Breast epithelium (tissue), 4 donors: Measurements from ENCODE around the gene PLD1. TPM values are rescaled to one million over a fixed set of nuclear protein-coding genes. Genes with fewer than 3 reads are reported as not detected.

ENCODE experiments used
- DNase-seq, 2 donors: peaks; one replicate each; pipeline ENCODE4 v3.0.0-alpha.2; 2019; ENCODE audit warnings: low spot score in 2 of 2
- H3K27ac ChIP-seq, 2 donors: fragments of 200-600 bp; sonication (generic) in 1 of 2; one replicate each; pipeline ENCODE4 v1.5.1; 2016 to 2019; ENCODE audit warnings: mild to moderate bottlenecking in 1 of 2
- H3K27me3 ChIP-seq, 2 donors: fragments of 200-600 bp; sonication (generic) in 1 of 2; one replicate each; pipeline versions ENCODE4 v1.5.1 to v1.6.0; 2017 to 2019; ENCODE audit warnings: control low read depth in 1 of 2, mild to moderate bottlenecking in 1 of 2
- H3K36me3 ChIP-seq: fragments of 200-600 bp; one replicate; pipeline ENCODE4 v1.5.1; 2019
- H3K4me1 ChIP-seq, 2 donors: fragments of 200-600 bp; sonication (generic); one replicate each; pipeline ENCODE4 v1.5.1; 2016 to 2019; ENCODE audit warnings: control low read depth in 1 of 2
- H3K4me3 ChIP-seq, 3 donors: fragments of 200-600 bp; sonication (generic); 1 replicate in 2 of 3; 2 replicates in 1 of 3; pipeline ENCODE4 v1.5.1; 2016 to 2019; ENCODE audit warnings: mild to moderate bottlenecking in 3 of 3, moderate library complexity in 2 of 3
- H3K9me3 ChIP-seq, 2 donors: fragments of 200-600 bp; sonication (generic) in 1 of 2; one replicate each; pipeline ENCODE4 v1.5.1; 2016 to 2019; ENCODE audit warnings: control low read depth in 1 of 2
- POLR2A ChIP-seq: fragments of 450-650 bp; IDR thresholded peaks from one replicate; pipeline ENCODE4 v1.6.1; 2016; ENCODE audit warnings: antibody characterized with exemption, mild to moderate bottlenecking, moderate library complexity
- POLR2AphosphoS5 ChIP-seq, 3 donors: sonication (generic); formaldehyde crosslinking; IDR thresholded peaks; one replicate each; pipeline ENCODE4 v1.6.1; 2017; ENCODE audit warnings: antibody characterized with exemption in 3 of 3
- intact Hi-C: fragments of 100-400 bp; cut with DNase I; formaldehyde crosslinking; loops from one replicate; pipeline ENCODE4 v1.15.1; 2023; ENCODE audit warnings: low total_unique reads
- total RNA-seq, 3 donors: library from RNA; depleted of rRNA; stranded (reverse); fragments of >200 nt; gene quantifications; one replicate each; pipeline ENCODE4 v1.1.0, GENCODE V29; 2016
- TF ChIP-seq, protein P1 (sequence below), 3 donors: fragments of 450-650 bp; IDR thresholded peaks; one replicate each; pipeline ENCODE4 v1.5.1; 2016 to 2017; ENCODE audit warnings: antibody characterized with exemption in 3 of 3, mild to moderate bottlenecking in 3 of 3, moderate library complexity in 3 of 3

Gene PLD1
- total RNA-seq, 3 donors from 2014 or later: 21.1 to 36.9 (median 24.9) TPM

DNA sequence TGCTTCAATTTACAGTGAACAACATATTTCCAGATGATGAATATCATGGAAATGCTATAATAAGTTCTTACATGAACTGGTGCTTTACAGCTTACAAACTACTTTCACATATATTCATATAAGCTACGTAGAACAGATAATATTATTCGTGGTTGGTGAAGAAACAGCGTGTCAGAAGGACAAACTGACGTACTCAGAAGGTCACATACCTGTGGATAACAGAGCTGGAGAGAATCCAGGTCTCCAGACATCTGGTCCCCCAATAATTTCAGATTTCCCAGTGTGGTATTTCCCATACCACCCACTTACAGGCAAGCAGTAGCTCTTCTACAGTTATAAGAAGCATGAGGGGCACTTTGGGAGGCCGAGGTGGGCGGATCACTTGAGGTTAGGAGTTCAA lies 156.6 kb downstream of the PLD1 start:
- Histone ChIP-seq H3K27me3 (no peaks in the 10 kb centered on the region), H3K27ac (peak overlapping the region; percentile 42 to 46), H3K4me3 (no peak overlapping the region), H3K9me3 (no peaks in the 10 kb centered on the region), H3K36me3 (no peaks in the 10 kb centered on the region), H3K4me1 (no peaks in the 10 kb centered on the region)
- intact Hi-C loops: no loop called here
- DNase-seq: no peak
- TF ChIP-seq POLR2A (no peak), POLR2AphosphoS5 (IDR thresholded peaks at IDR 0.05) (no peak)
- TF ChIP-seq, protein P1, sequence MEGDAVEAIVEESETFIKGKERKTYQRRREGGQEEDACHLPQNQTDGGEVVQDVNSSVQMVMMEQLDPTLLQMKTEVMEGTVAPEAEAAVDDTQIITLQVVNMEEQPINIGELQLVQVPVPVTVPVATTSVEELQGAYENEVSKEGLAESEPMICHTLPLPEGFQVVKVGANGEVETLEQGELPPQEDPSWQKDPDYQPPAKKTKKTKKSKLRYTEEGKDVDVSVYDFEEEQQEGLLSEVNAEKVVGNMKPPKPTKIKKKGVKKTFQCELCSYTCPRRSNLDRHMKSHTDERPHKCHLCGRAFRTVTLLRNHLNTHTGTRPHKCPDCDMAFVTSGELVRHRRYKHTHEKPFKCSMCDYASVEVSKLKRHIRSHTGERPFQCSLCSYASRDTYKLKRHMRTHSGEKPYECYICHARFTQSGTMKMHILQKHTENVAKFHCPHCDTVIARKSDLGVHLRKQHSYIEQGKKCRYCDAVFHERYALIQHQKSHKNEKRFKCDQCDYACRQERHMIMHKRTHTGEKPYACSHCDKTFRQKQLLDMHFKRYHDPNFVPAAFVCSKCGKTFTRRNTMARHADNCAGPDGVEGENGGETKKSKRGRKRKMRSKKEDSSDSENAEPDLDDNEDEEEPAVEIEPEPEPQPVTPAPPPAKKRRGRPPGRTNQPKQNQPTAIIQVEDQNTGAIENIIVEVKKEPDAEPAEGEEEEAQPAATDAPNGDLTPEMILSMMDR (IDR thresholded peaks at IDR 0.05): no peak

DNA sequence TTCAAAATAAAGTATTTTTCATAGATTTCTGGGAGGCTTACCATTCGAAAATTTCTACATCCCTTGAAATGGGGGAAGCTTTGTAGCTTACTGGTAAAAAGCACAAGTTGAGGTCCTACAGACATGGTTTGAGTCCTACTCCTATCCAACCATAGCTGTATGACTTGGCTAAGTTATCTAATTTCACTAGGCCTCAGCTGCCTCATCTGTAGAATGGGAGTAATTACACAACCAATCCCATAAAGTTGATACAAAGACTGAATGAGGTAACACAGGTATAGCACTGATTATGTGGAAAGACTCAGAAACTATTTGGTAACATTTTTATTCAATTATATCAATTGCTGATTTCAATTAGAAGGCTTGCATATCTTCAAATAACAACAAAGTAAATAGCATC lies 157.4 kb downstream of the PLD1 start:
- no peaks in the 10 kb centered on the region for H3K27me3 ChIP-seq
- H3K36me3 ChIP-seq: no peaks in the 10 kb centered on the region
- no peaks in the 10 kb centered on the region for H3K9me3 ChIP-seq
- no peak overlapping the region for H3K27ac ChIP-seq
- H3K4me3 ChIP-seq: no peak overlapping the region
- no peak for TF ChIP-seq POLR2AphosphoS5 (IDR thresholded peaks at IDR 0.05)
- no peaks in the 10 kb centered on the region for H3K4me1 ChIP-seq
- intact Hi-C loops: no loop called here
- DNase-seq: no peak

DNA sequence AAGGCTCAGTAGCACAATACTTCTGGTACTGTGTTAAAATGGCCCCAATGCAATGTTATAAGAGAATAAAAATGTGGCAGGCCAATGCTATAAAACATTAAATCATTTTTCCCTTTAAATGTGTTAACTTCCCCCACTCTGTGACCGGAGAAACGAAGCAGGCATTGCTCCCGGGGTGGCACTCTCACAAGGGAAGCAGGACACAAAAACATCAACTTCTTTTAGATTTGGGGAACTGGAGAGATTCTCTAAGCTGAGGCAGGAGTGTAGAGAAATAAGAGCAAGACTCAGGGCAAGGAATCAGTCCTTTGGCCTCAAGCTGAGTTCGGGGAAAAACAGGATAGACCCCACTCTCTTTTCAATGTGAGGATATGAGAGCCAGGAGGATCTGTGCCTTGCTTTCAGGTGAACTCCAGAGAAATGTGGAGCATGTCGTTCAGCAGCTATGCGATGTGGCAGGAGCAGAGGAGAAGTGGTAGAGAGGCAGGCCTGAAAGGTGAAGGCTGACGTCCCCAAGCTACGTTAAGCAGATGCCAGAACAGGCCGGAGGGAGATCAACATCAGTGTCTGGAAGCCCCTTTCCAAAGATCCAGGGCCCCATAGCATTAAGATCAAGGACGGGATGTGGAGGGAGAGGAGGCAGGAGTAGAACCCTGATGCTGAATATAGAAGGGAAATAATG lies 160.2 kb downstream of the PLD1 start:
- Histone ChIP-seq H3K27me3 (no peaks in the 10 kb centered on the region), H3K4me3 (no peak overlapping the region), H3K4me1 (peaks cover 0 to 6% of the 10 kb centered on the region in 2 donors), H3K27ac (peak overlapping the region in 1 of 2 donors; percentile 35), H3K36me3 (no peaks in the 10 kb centered on the region), H3K9me3 (no peaks in the 10 kb centered on the region)
- intact Hi-C loops: no loop called here
- TF ChIP-seq POLR2A (no peak), POLR2AphosphoS5 (IDR thresholded peaks at IDR 0.05) (no peak)
- TF ChIP-seq, protein P1 (IDR thresholded peaks at IDR 0.05): no peak
- no peak for DNase-seq

DNA sequence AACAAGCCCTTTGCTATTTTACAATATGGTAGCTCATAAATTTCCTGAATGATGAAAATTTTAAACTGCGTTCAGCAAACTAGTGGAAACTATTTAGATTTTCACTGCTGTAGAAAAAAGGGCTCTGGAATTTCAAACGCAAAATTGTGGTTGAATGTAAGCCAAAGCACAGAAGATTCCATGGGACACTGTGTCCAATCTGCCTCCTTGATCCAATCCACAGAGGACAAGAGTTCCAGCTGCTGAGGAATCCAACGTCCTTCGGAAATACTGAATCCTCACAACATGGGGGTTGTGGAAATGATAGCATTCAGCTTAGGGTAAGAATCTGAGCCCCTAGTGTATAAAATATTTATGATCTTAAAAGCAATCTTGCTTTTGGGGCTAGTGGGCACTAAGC lies 161.0 kb downstream of the PLD1 start:
- no peaks in the 10 kb centered on the region for H3K9me3 ChIP-seq
- DNase-seq: no peak
- intact Hi-C loops: no loop called here
- H3K27ac ChIP-seq: no peak overlapping the region
- TF ChIP-seq, protein P1 (IDR thresholded peaks at IDR 0.05): no peak
- TF ChIP-seq POLR2A: no peak
- TF ChIP-seq POLR2AphosphoS5 (IDR thresholded peaks at IDR 0.05): no peak
- H3K27me3 ChIP-seq: no peaks in the 10 kb centered on the region
- no peaks in the 10 kb centered on the region for H3K36me3 ChIP-seq
- peaks cover 0 to 6% of the 10 kb centered on the region in 2 donors for H3K4me1 ChIP-seq
- H3K4me3 ChIP-seq: no peak overlapping the region

DNA sequence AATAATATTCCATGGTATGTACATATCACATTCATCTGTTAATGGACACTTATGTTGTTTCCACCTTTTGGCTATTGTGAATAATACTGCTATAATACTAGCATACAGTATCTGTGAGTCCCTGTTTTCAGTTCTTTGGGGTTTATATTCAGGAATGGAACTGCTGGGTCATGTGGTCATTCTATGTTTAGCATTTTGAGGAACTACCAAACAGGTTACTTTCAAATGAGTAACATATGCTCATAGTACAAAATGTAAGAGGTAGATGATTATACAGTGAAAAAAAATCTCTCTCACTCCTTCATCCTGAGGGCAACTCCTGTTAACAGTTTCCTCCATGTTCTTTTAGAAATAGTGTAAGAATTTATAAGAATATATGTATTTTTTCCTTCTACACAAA lies 162.2 kb downstream of the PLD1 start:
- Histone ChIP-seq H3K9me3 (no peaks in the 10 kb centered on the region), H3K27me3 (no peaks in the 10 kb centered on the region), H3K27ac (no peak overlapping the region), H3K36me3 (no peaks in the 10 kb centered on the region), H3K4me1 (peaks cover 0 to 6% of the 10 kb centered on the region in 2 donors), H3K4me3 (no peak overlapping the region)
- DNase-seq: no peak
- intact Hi-C loops: no loop called here
- TF ChIP-seq, protein P1 (IDR thresholded peaks at IDR 0.05): no peak
- TF ChIP-seq POLR2A: no peak
- no peak for TF ChIP-seq POLR2AphosphoS5 (IDR thresholded peaks at IDR 0.05)
